NCI-H2107 treated with DMSO at 0.1 percent for 48 hours (cell line): Measurements from ENCODE around the gene ZNF787.
"Not testable (repeated sequence)": the region's sequence is repeated elsewhere in the genome, so short reads cannot be mapped to it uniquely, and the experiment has no call there.

ENCODE experiments used
- DNase-seq: peaks from one replicate; lab custom pipeline; 2025; ENCODE audit not compliant: unreplicated experiment; lab: John Stamatoyannopoulos, UW

ZNF787 gene

GRCh38 chr19:56121180-56122167, at the start of gene ZNF787:
Gene ZNF787, minus strand, starts transcription at chr19:56121295. Its CDS starts 18,078 bp downstream, at chr19:56103217.
- peak; percentile 62 for DNase-seq

GRCh38 chr19:56170261-56170660, 49.2 kb upstream of the ZNF787 start:
- DNase-seq: no peak

- DNase-seq: no peak
Measured at GRCh38 chr19:56167064-56167578, 46.0 kb upstream of the ZNF787 start.

GRCh38 chr19:56163097-56163496, 42.0 kb upstream of the ZNF787 start:
- DNase-seq: no peak

GRCh38 chr19:56162258-56162657, 41.2 kb upstream of the ZNF787 start:
- no peak for DNase-seq

GRCh38 chr19:56161534-56161933, 40.4 kb upstream of the ZNF787 start:
- DNase-seq: no peak

- DNase-seq: no peak
Measured at GRCh38 chr19:56159622-56160271, 38.7 kb upstream of the ZNF787 start.

- DNase-seq: no peak
Measured at GRCh38 chr19:56159009-56159559, 38.0 kb upstream of the ZNF787 start.

- no peak for DNase-seq
Measured at GRCh38 chr19:56158170-56158757, 37.2 kb upstream of the ZNF787 start.

GRCh38 chr19:56156768-56157167, 35.7 kb upstream of the ZNF787 start:
- DNase-seq: no peak

- DNase-seq: no peak
Measured at GRCh38 chr19:56155124-56155687, 34.1 kb upstream of the ZNF787 start.

GRCh38 chr19:56153507-56153906, 32.4 kb upstream of the ZNF787 start:
- DNase-seq: no peak

- DNase-seq: no peak
Measured at GRCh38 chr19:56152644-56153043, 31.5 kb upstream of the ZNF787 start.

- no peak for DNase-seq
Measured at GRCh38 chr19:56150358-56150757, 29.3 kb upstream of the ZNF787 start.

GRCh38 chr19:56149656-56150038, 28.6 kb upstream of the ZNF787 start:
- DNase-seq: no peak

GRCh38 chr19:56148955-56149655, 28.0 kb upstream of the ZNF787 start:
- DNase-seq: not testable (repeated sequence)

GRCh38 chr19:56148096-56148495, 27.0 kb upstream of the ZNF787 start:
- DNase-seq: no peak

- no peak for DNase-seq
Measured at GRCh38 chr19:56147307-56147706, 26.2 kb upstream of the ZNF787 start.

- DNase-seq: no peak
Measured at GRCh38 chr19:56146904-56147303, 25.8 kb upstream of the ZNF787 start.

GRCh38 chr19:56145698-56146097, 24.6 kb upstream of the ZNF787 start:
- DNase-seq: no peak
